Loucy (cell line): ENCODE measurements around the gene CREBBP.

Source experiments
- CTCF ChIP-seq: fragments of 200-600 bp; sonication (generic); conservative IDR thresholded peaks from 2 replicates; pipeline ENCODE4 v1.5.1; 2014; ENCODE audit warnings: mild to moderate bottlenecking, antibody characterized with exemption, low read length
- EZH2phosphoT487 ChIP-seq: fragments of 200-600 bp; IDR thresholded peaks from 2 replicates; pipeline ENCODE4 v1.6.1; 2018; ENCODE audit warnings: antibody characterized with exemption, mild to moderate bottlenecking, moderate library complexity, borderline replicate concordance

- TF ChIP-seq CTCF (no peak), EZH2phosphoT487 (no peak)
These were observed 160.1 kb downstream of the CREBBP start for GRCh38 chr16:3720418-3720817.
